Sigmoid colon (tissue), 7 donors: ENCODE measurements around the gene DNAAF5. TPM values are rescaled to one million over a fixed set of nuclear protein-coding genes. Genes with fewer than 3 reads are reported as not detected.

Experiments used
- DNase-seq: peaks from one replicate; pipeline ENCODE4 v3.0.0-alpha.2; 2019
- H3K27ac ChIP-seq, 4 donors: fragments of 200-600 bp; sonication (generic); one replicate each; pipeline ENCODE4 v1.5.1; 2016 to 2019; ENCODE audit warnings: mild to moderate bottlenecking in 1 of 4
- H3K27me3 ChIP-seq, 3 donors: fragments of 200-600 bp; sonication (generic); one replicate each; pipeline ENCODE4 v1.5.1; 2019; ENCODE audit warnings: mild to moderate bottlenecking in 1 of 3
- H3K36me3 ChIP-seq, 4 donors: fragments of 200-600 bp; sonication (generic); one replicate each; pipeline ENCODE4 v1.5.1; 2016 to 2019
- H3K4me1 ChIP-seq, 4 donors: fragments of 200-600 bp; sonication (generic); one replicate each; pipeline ENCODE4 v1.5.1; 2017 to 2019
- H3K4me3 ChIP-seq, 4 donors: fragments of 200-600 bp; sonication (generic); one replicate each; pipeline ENCODE4 v1.5.1; 2017 to 2019; ENCODE audit warnings: mild to moderate bottlenecking in 2 of 4, moderate library complexity in 1 of 4
- H3K9me3 ChIP-seq, 4 donors: fragments of 200-600 bp in 3 of 4; sonication (generic) in 3 of 4; one replicate each; pipeline versions ENCODE4 v1.5.1 to v1.6.1; 2013 to 2019
- CTCF ChIP-seq, 4 experiments: fragments of 450-650 bp in 3 of 4; fragments of 200-600 bp in 1 of 4; IDR thresholded peaks; one replicate each; pipeline ENCODE4 v1.5.1; 2016 to 2019; ENCODE audit warnings: antibody characterized with exemption in 4 of 4, mild to moderate bottlenecking in 3 of 4, moderate library complexity in 2 of 4
- EP300 ChIP-seq, 4 donors: sonication (generic); formaldehyde crosslinking; IDR thresholded peaks; one replicate each; pipeline ENCODE4 v1.6.1; 2017; ENCODE audit warnings: antibody characterized with exemption in 4 of 4
- POLR2A ChIP-seq, 2 donors: fragments of 450-650 bp; IDR thresholded peaks; one replicate each; pipeline ENCODE4 v1.6.1; 2016; ENCODE audit warnings: antibody characterized with exemption in 2 of 2, mild to moderate bottlenecking in 2 of 2, moderate library complexity in 2 of 2
- POLR2AphosphoS5 ChIP-seq, 4 donors: sonication (generic); formaldehyde crosslinking; IDR thresholded peaks; one replicate each; pipeline ENCODE4 v1.6.1; 2017; ENCODE audit warnings: antibody characterized with exemption in 4 of 4
- WGBS, 2 donors: extraction: QIAGEN DNeasy Blood & Tissue Kit; methylation state at CpG; one replicate each; pipeline ENCODE4 v1.1.7; 2013; 5-methylcytosine and 5-hydroxymethylcytosine counted together
- intact Hi-C: fragments of 100-400 bp; cut with DNase I; formaldehyde crosslinking; loops from one replicate; pipeline ENCODE4 v1.15.1; 2023
- polyA plus RNA-seq, 3 donors: library from polyadenylated mRNA; stranded (reverse); fragments of 200-250 nt; gene quantifications; one replicate each; pipeline ENCODE4 v1.2.3, GENCODE V29; 2013
- total RNA-seq, 4 donors: library from RNA; depleted of rRNA; stranded (reverse); fragments of >200 nt; gene quantifications; one replicate each; pipeline ENCODE4 v1.1.0, GENCODE V29; 2016
- donor health status: healthy with polysubstance abuse.
- donor health status: Bipolar disorder and iron deficiency.
- donor health status: healthy.

The DNAAF5 gene
- total and polyA plus RNA-seq, 7 donors: 7.8 to 25.4 (median 14.5) TPM

- WGBS, 2 donors: 97 to 98% methylated on average over 17 of the region's 17 CpGs
- H3K36me3 ChIP-seq: peaks cover 21 to 76% (median 36%) of the 10 kb centered on the region in 4 donors
- DNase-seq: peak; percentile 47
- no peak overlapping the region for H3K4me3 ChIP-seq
- H3K4me1 ChIP-seq: no peaks in the 10 kb centered on the region
- no peak for TF ChIP-seq POLR2A (IDR thresholded peaks at IDR 0.05)
- no peak for TF ChIP-seq POLR2AphosphoS5 (IDR thresholded peaks at IDR 0.05)
- no peak for TF ChIP-seq EP300 (IDR thresholded peaks at IDR 0.05)
- no peak for TF ChIP-seq CTCF (IDR thresholded peaks at IDR 0.05)
- intact Hi-C loops: no loop called here
- H3K27ac ChIP-seq: no peak overlapping the region
- no peaks in the 10 kb centered on the region for H3K27me3 ChIP-seq
- no peaks in the 10 kb centered on the region for H3K9me3 ChIP-seq
Measured at GRCh38 chr7:753190-753589, 26.7 kb downstream of the DNAAF5 start.

GRCh38 chr7:754531-755412 lies 28.3 kb downstream of the DNAAF5 start:
- H3K4me1 ChIP-seq: no peaks in the 10 kb centered on the region
- no peak overlapping the region for H3K27ac ChIP-seq
- intact Hi-C loops: no loop called here
- H3K36me3 ChIP-seq: peaks cover 21 to 86% (median 41%) of the 10 kb centered on the region in 4 donors
- no peak overlapping the region for H3K4me3 ChIP-seq
- DNase-seq: peak; percentile 35
- TF ChIP-seq CTCF (IDR thresholded peaks at IDR 0.05) (no peak), POLR2A (IDR thresholded peaks at IDR 0.05) (no peak), POLR2AphosphoS5 (IDR thresholded peaks at IDR 0.05) (no peak), EP300 (IDR thresholded peaks at IDR 0.05) (no peak)
- no peaks in the 10 kb centered on the region for H3K9me3 ChIP-seq
- H3K27me3 ChIP-seq: no peaks in the 10 kb centered on the region
- WGBS, 2 donors: 94 to 97% methylated on average over 49 of the region's 49 CpGs

GRCh38 chr7:755413-755805 lies 28.9 kb downstream of the DNAAF5 start:
- Histone ChIP-seq H3K27me3 (no peaks in the 10 kb centered on the region), H3K27ac (no peak overlapping the region), H3K36me3 (peaks cover 21 to 83% (median 41%) of the 10 kb centered on the region in 4 donors), H3K4me1 (no peaks in the 10 kb centered on the region), H3K4me3 (no peak overlapping the region), H3K9me3 (no peaks in the 10 kb centered on the region)
- 86 to 97% methylated on average over 9 of the region's 9 CpGs for WGBS, 2 donors
- intact Hi-C loops: no loop called here
- DNase-seq: peak; percentile 30
- TF ChIP-seq POLR2AphosphoS5 (IDR thresholded peaks at IDR 0.05): no peak
- no peak for TF ChIP-seq EP300 (IDR thresholded peaks at IDR 0.05)
- TF ChIP-seq CTCF (IDR thresholded peaks at IDR 0.05): no peak
- TF ChIP-seq POLR2A (IDR thresholded peaks at IDR 0.05): no peak

GRCh38 chr7:756231-756927 lies 29.9 kb downstream of the DNAAF5 start:
- intact Hi-C loops: no loop called here
- Histone ChIP-seq H3K4me3 (no peak overlapping the region), H3K9me3 (no peaks in the 10 kb centered on the region), H3K27ac (no peak overlapping the region), H3K36me3 (peaks cover 21 to 79% (median 41%) of the 10 kb centered on the region in 4 donors), H3K27me3 (no peaks in the 10 kb centered on the region), H3K4me1 (no peaks in the 10 kb centered on the region)
- peak; percentile 38 for DNase-seq
- TF ChIP-seq EP300 (IDR thresholded peaks at IDR 0.05): no peak
- TF ChIP-seq POLR2A (IDR thresholded peaks at IDR 0.05): no peak
- no peak for TF ChIP-seq POLR2AphosphoS5 (IDR thresholded peaks at IDR 0.05)
- TF ChIP-seq CTCF (IDR thresholded peaks at IDR 0.05): no peak
- WGBS, 2 donors: 95% methylated on average over 30 of the region's 30 CpGs
